Psoas muscle (tissue), 8 donors: ENCODE data around the gene RNPC3. TPM values are rescaled to one million over a fixed set of nuclear protein-coding genes. Genes with fewer than 3 reads are reported as not detected.
"Not testable (repeated sequence)": the region's sequence is repeated elsewhere in the genome, so short reads cannot be mapped to it uniquely, and the experiment has no call there.

Experiments
- ATAC-seq, 4 donors: fragments of 200-7000 bp; cut with Tn5 transposase; one replicate each; pipeline ENCODE4 v1.9.1; 2020; ENCODE audit warnings: moderate library complexity in 3 of 4, mild to moderate bottlenecking in 2 of 4
- DNase-seq, 2 donors: peaks; one replicate each; pipeline ENCODE4 v3.0.0-alpha.2; 2020
- H3K27ac ChIP-seq: fragments of 200-600 bp; one replicate; pipeline ENCODE4 v1.8.0; 2022
- H3K27me3 ChIP-seq, 3 donors: fragments of 200-600 bp in 1 of 3; one replicate each; pipeline versions ENCODE4 v1.6.1 to v1.8.0; 2013 to 2022; ENCODE audit warnings: low read length in 2 of 3, mild to moderate bottlenecking in 2 of 3, moderate library complexity in 1 of 3; ENCODE audit not compliant: insufficient read depth in 3 of 3
- H3K36me3 ChIP-seq, 2 donors: fragments of 200-600 bp in 1 of 2; one replicate each; pipeline versions ENCODE4 v1.6.1 to v1.8.0; 2013 to 2022; ENCODE audit warnings: low read depth in 1 of 2, mild to moderate bottlenecking in 1 of 2, moderate library complexity in 1 of 2; ENCODE audit not compliant: insufficient read depth in 1 of 2
- H3K4me1 ChIP-seq: fragments of 200-600 bp; one replicate; pipeline ENCODE4 v1.8.0; 2022
- H3K4me3 ChIP-seq: fragments of 200-600 bp; one replicate; pipeline ENCODE4 v1.8.0; 2022; ENCODE audit warnings: mild to moderate bottlenecking
- H3K9me3 ChIP-seq: fragments of 200-600 bp; one replicate; pipeline ENCODE4 v1.8.0; 2022
- CTCF ChIP-seq: fragments of 200-600 bp; IDR thresholded peaks from one replicate; pipeline ENCODE4 v1.8.0; 2022; ENCODE audit warnings: antibody characterized with exemption
- WGBS, 3 donors: extraction: QIAGEN DNeasy Blood & Tissue Kit; methylation state at CpG; one replicate each; pipeline versions ENCODE4 v1.1.6 to v1.1.7; 2013; 5-methylcytosine and 5-hydroxymethylcytosine counted together
- intact Hi-C, 2 donors: fragments of 100-400 bp; cut with DNase I; formaldehyde crosslinking; loops; one replicate each; pipeline versions ENCODE4 v1.11.0 to v1.14.2; 2022
- polyA plus RNA-seq, 3 donors: library from polyadenylated mRNA; stranded (reverse); fragments of 200-250 nt; gene quantifications; one replicate each; pipeline ENCODE4 v1.2.3, GENCODE V29; 2013
- total RNA-seq, 4 donors: library from RNA; stranded (reverse); fragmentation: NEBNext Ultra II Directional in 2 of 4; extraction: Animal tissue kit (Norgen Biotek cat#: 25700) in 2 of 4; gene quantifications; one replicate each; pipeline versions ENCODE4 v1.2.1 to v1.2.4, GENCODE V29; 2021 to 2023
- donor health status: healthy with polysubstance abuse.
- donor health status: DM: no; HTN: no; CAD: no; lungs with moderate emphysema.
- donor health status: Bipolar disorder and iron deficiency.
- donor health status: healthy.
- donor health status: DM: yes; HTN: yes; CAD: no.
- donor health status: DM: no; HTN: no; CAD: no.
- donor health status: DM: no; HTN: no; CAD: no.
- donor health status: DM: yes; HTN: yes; CAD: no.

Gene RNPC3
- total and polyA plus RNA-seq, 7 donors: 8.3 to 27.5 (median 13.4) TPM

DNA sequence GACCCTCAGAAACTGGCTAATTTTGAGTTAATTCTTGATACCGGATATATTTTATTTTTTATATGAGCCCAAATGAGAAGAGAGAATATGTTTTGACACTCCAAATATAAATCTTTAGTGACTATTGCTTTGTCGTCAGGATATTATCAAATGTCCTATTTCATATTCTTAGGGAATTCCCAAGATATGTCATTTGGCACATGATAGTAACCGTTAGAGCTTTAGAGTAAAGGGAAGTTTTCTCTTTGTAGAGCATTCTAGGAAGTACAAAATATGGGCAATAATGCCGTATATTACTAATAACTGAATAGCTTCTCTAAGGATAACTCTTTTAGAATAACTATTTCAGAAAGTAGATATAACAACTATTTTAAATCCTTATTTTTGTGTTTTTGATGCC lies 37.6 kb downstream of the RNPC3 start:
- 60 to 75% (median 70%) methylated on average over 4 of the region's 4 CpGs for WGBS, 3 donors
- ATAC-seq (no peak), DNase-seq (no peak)
- Histone ChIP-seq H3K27me3 (no peaks in the 10 kb centered on the region), H3K4me1 (peaks cover 22% of the 10 kb centered on the region), H3K27ac (peak overlapping the region; percentile 72), H3K36me3 (peaks cover 0 to 22% of the 10 kb centered on the region in 2 donors), H3K4me3 (peak overlapping the region; percentile 53), H3K9me3 (no peaks in the 10 kb centered on the region)
- no peak for TF ChIP-seq CTCF
- intact Hi-C loops: loop anchor here (5.0 kb wide), 1 partner anchor 36 kb away; the partner anchor contains the start of gene RNPC3 (in 2 of the 2)

DNA sequence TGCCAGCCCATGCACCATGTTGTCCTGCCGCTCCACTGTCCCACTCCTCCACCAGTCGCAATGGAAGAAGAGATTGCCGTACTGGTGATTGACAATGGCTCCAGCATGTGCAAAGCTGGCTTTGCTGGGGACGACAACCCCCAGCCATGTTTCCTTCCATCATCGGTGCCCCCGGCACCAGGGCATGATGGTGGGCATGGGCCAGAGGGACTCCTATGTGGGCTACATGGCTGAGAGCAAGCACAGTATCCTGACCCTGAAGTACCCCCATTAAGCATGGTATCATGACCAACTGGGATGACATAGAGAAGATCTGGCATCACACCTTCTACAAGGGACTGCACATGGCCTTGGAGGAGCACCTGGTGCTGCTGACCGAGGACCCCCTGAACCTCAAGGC lies 44.0 kb downstream of the RNPC3 start:
- Histone ChIP-seq H3K4me3 (no peak overlapping the region), H3K27me3 (no peaks in the 10 kb centered on the region), H3K9me3 (no peaks in the 10 kb centered on the region), H3K27ac (no peak overlapping the region), H3K36me3 (peaks cover 3 to 70% of the 10 kb centered on the region in 2 donors), H3K4me1 (no peaks in the 10 kb centered on the region)
- WGBS, 3 donors: 95 to 98% (median 95%) methylated on average over 7 of the region's 7 CpGs
- TF ChIP-seq CTCF: no peak
- DNase-seq (no peak), ATAC-seq (peak in 1 of 4 donors; percentile 21)
- intact Hi-C loops: no loop called here

DNA sequence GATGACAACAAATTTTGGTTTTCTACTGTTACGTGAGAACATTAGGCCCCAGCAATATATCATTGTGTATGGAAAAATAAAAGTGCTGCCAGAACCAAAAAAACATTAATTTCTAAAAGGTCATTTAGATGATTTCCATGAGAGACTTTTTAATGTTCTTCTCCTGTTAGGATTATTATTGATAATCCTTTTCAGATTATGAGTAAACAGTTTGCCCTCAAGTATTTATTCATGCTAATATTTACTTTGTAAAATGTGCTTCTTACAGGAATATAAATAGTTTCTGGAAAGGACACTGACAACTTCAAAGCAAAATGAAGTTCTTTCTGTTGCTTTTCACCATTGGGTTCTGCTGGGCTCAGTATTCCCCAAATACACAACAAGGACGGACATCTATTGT lies 45.8 kb downstream of the RNPC3 start, which contains the start of gene AMY2B:
Gene AMY2B, plus strand, starts transcription at position 301 of the 400 bp plus-strand sequence. Its CDS starts 14 bp downstream, at position 315.
- intact Hi-C loops, H3K9me3 ChIP-seq, H3K27ac ChIP-seq, DNase-seq, H3K27me3 ChIP-seq, ATAC-seq, H3K4me3 ChIP-seq, H3K4me1 ChIP-seq: not testable (repeated sequence)
- peaks cover 3 to 82% of the 10 kb centered on the region in 2 donors for H3K36me3 ChIP-seq
- 91 to 99% (median 97%) methylated on average over 2 of the region's 2 CpGs for WGBS, 3 donors

GRCh38 chr1:103576065-103576464 lies 50.6 kb downstream of the RNPC3 start:
- Histone ChIP-seq H3K4me1 (no peaks in the 10 kb centered on the region), H3K27me3 (no peaks in the 10 kb centered on the region), H3K36me3 (peaks cover 0 to 80% of the 10 kb centered on the region in 2 donors), H3K4me3 (no peak overlapping the region), H3K27ac (no peak overlapping the region), H3K9me3 (no peaks in the 10 kb centered on the region)
- DNase-seq (no peak), ATAC-seq (no peak)
- intact Hi-C loops: no loop called here
- no peak for TF ChIP-seq CTCF

- H3K36me3 ChIP-seq: peaks cover 0 to 83% of the 10 kb centered on the region in 2 donors
- H3K27ac ChIP-seq, H3K4me1 ChIP-seq, intact Hi-C loops, H3K27me3 ChIP-seq, DNase-seq, H3K9me3 ChIP-seq, ATAC-seq, H3K4me3 ChIP-seq: not testable (repeated sequence)
- WGBS, 3 donors: 96 to 97% (median 96%) methylated on average over 3 of the region's 5 CpGs
Observed at GRCh38 chr1:103576784-103577183, 51.3 kb downstream of the RNPC3 start.

GRCh38 chr1:103582464-103582863 lies 57.0 kb downstream of the RNPC3 start:
- Histone ChIP-seq H3K36me3 (peaks cover 0 to 31% of the 10 kb centered on the region in 2 donors), H3K4me3 (no peak overlapping the region), H3K4me1 (no peaks in the 10 kb centered on the region), H3K9me3 (no peaks in the 10 kb centered on the region), H3K27me3 (no peaks in the 10 kb centered on the region), H3K27ac (no peak overlapping the region)
- TF ChIP-seq CTCF: no peak
- intact Hi-C loops: no loop called here
- ATAC-seq (no peak), DNase-seq (no peak)
- WGBS, 3 donors: 85 to 94% (median 90%) methylated on average over 1 of the region's 1 CpG
